GM18907 (cell line): Measurements from ENCODE around the gene SLC25A19.
"Not testable (repeated sequence)": the region's sequence is repeated elsewhere in the genome, so short reads cannot be mapped to it uniquely, and the experiment has no call there.

Source experiments
- ATAC-seq: cut with Tn5 transposase; IDR thresholded peaks from one replicate; pipeline ENCODE4 v1.9.1; 2021; ENCODE audit warnings: mild to moderate bottlenecking, moderate library complexity; ENCODE audit not compliant: unreplicated experiment

SLC25A19 gene

DNA sequence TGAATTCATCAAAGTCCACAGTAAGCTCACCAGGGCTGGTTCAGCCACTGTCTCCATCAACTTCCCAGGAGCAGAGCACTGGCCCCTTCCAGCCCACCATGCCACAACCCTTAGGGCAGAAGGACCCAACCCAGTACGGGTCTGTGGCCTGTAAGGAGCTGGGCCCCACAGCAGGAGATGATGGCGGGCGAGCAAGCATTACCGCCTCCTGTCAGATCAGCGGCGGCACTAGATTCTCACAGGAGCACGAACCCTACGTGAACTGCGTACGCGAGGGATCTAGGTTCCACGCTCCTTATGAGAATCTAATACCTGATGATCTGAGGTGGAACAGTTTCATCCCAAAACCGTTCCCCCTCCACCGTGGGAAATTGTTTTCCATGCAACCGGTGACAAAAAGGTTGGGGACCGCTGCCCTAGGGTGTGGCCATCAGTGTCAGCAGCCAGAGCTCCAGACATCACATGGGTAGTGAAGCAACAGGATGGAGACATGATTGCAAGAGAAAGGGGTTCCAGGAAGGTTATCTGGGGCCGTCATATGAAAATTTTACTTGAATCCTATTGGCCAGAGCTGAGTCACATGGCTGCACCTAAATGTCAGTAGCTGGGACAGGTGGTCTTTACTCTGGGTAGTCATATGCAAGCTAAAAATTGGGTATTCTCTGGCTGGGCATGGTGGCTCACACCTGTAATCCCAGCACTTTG is 12.4 kb upstream of the SLC25A19 start:
- ATAC-seq, result no peak

DNA sequence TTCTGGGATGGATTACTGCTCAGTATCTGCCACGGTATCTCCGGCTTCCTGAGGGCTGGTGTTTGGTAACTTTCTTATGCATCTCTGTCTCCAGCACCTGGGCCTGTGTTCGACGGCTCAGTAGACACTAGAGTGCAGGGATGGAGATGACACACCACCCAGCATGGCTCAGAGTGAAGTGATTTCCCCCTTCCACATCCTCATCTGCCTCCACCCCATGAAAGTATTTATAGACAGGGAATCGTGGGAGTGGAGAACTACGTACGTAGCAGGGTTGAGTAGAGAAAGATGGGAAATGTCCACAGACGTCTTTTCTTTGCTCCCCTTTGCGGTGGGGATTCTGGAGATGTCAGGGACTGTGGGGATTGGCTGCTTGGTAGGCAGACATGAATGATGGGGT is 11.8 kb upstream of the SLC25A19 start:
- ATAC-seq, result no peak

DNA sequence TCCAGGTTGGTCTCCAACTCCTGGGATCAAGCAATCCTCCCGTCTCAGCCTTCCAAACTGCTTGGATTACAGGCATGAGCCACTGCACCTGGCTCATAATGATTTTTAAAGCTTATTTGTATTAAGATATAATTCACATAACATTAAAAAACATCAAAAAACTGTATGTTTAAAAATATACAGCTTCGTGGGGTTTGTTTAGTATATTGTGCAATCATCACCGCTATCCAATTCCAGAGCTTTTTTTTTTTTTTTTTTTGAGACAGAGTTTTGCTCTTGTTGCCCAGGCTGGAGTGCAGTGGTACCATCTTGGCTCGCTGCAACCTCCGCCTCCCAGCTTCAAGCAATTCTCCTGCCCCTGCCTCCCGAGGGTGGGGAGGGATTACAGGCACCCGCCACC is 11.0 kb upstream of the SLC25A19 start:
- ATAC-seq, result no peak

DNA sequence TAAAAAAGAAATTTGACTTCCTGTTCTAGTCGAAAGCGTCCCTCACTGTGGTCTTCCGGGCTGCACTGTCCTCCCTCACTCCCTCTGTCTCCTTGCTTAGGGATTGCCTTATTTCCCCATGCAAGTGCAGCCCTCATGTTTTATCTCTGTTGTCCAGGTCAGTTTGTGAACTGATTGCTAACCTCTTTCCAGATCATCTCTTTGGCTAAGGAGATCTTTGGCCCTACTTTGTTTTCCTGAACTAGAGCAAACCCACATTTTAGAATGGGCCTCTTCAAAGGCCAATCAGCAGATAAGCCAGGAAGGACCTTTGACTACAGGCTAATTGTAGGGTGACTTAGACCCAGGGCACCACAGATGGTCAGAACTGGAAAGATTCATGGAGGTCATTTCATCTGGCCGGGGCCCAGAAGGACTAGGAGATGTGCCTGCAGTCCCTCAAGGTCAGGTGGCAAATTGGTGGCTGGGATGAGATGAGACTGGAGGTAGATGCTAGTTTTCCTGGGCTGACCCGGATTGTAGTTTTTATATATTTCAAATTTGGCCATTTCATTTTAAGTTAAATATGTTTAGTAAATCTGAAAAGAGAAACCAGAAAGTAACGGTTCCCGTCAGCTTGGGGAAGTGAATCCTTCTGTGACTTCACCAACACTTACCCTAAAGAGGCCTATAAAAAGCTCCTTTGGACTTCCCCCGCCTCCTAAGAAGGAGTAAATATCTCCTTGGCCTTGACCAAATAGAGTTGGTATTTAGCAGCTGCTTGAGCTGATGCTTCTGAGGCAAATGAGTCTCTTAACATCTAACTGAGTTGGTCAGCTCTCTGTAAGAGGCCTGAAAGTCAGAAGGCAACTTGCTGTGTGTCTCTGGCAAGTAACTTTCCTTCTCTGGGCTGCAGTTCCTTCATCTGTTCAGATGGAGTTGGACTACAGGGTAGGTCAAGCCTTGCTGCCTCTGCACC is 6.2 kb upstream of the SLC25A19 start:
- peak; percentile 64 for ATAC-seq

DNA sequence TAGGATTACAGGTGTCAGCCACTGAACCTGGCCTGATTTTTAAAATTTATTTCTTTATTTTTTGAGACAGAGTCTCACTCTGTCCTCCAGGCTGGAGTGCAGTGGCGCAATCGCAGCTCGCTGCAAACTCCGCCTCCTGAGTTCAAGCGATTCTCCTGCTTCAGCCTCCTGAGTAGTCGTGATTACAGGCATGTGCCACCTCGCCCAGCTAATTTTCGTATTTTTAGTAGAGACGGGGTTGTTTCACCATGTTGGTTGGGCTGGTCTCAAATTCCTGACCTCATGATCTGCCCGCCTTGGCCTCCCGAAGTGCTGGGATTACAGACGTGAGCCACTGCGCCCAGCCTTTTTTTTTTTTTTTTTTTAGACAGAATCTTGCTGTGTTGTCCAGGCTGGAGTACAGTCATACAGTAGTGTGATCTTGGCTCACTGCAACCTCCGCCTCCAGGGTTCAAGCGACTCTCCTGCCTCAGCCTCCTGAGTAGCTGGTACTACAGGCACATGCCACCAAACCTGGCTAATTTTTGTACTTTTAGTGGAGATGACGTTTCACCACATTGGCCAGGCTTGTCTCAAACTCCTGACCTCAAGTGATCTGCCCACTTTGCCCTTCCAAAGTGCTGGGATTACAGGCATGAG is 3.7 kb upstream of the SLC25A19 start:
- ATAC-seq, result not testable (repeated sequence)

DNA sequence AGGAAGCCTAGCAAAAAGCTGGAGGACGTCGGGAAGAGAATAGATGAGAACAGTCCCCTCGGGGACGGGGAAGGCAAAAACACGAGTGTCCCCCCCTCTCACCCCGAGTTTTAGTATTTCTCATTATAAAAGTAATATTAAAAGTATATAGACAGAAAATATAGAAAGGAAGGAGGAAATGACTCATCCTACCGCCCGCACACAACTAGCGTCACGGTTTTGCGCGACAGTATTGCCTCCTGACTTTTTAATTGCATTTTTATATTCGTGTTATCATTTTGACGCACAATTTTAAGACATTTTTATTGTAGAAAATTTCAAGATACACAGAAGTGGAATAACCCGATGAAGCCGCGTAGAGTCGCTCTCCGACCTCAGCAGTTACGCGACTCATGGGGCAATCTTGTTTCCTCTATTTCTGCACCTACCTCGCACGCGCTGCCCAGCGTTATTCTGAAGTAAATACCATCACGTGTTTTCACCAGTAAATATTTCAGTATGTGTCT is 652 bp upstream of the SLC25A19 start:
- peak; percentile 44 for ATAC-seq

DNA sequence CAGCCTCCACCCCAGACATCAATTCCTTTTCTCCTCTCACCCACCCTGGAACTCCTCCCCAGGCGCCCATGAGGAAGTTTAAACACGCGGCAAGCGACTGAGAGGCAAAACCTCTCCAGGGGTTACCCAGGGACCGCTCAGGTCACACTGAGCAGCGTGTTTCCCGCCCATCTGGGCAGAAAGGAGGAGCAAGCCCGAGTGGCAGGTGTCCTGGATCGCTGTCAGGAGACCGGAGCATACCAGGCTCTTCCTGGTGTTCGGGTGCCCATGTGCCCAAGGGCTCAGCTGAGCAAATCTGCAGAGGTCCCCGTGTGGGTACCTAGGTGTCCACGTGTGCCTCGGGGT is 491 bp downstream of the SLC25A19 start:
- ATAC-seq, result peak; percentile 20

DNA sequence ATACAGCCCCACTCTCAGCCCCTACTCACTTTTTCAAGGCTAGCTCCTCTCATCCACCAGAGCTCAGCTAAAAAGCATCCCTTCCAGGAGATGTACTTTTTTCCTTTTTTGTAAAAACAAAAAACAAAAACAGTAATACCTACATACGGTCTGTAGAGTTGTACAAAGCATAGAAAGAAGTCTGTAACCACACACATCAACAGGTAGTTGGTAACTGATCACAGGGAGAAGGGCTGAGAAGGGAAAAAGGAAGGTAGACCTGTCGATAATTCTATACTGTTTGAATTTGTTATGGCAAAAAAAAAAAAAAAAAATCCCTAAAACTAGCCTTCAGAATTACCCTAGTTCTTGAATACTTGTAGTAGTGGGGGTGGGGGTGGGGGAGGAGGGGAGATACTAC is 874 bp downstream of the SLC25A19 start:
- no peak for ATAC-seq

DNA sequence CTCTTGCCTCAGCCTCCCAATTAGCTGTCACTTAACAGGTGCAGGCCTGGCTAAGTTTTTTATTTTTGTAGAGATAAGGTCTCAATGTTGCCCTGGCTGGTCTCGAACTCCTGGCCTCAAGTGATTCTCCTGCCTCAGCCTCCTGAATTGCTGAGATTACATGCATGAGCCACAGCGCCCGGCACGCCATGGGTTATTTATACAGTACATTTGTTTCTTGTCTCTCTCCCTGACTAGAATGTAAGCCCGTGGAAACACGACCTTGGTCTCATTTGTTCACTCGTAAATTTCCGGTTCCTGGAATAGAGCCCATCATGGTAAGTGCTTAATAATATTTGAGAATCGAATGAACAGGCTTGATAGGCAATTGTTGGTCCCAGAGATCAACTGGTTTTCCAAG is 2.0 kb downstream of the SLC25A19 start:
- ATAC-seq, result no peak

DNA sequence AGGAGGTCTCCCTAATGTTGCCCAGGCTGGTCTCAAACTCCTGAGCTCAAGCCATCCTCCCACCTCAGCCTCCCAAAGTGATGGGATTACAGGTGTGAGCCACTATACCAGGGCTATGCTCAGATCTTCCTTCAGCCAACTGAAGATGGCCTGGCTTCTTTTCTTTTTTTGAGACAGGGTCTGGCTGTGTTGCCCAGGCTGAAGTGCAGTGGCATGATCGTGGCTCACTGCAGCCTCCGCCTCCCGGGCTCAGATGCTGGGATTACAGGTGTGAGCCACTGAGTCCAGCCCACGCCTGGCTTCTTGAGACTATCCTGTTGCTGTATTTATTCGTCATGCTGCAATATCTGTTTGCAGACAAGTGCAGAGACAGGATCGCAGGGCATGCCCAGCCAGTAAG is 4.1 kb downstream of the SLC25A19 start:
- ATAC-seq, result no peak

DNA sequence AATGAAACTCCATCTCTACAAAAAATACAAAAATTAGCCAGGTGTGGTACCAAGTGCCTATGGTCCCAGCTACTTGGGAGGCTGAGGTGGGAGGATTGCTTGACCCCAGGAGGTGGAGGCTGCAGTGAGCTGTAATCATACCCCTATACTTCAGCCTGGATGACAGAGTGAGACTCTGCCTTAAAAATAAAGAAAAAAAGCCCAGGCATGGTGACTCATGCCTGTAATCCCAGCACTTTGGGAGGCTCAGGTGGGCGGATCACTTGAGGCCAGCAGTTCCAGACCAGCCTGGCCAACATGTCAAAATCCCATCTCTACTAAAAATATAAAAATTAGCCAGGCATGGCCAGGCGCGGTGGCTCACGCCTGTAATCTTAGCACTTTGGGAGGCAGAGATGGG is 9.0 kb downstream of the SLC25A19 start:
- not testable (repeated sequence) for ATAC-seq

DNA sequence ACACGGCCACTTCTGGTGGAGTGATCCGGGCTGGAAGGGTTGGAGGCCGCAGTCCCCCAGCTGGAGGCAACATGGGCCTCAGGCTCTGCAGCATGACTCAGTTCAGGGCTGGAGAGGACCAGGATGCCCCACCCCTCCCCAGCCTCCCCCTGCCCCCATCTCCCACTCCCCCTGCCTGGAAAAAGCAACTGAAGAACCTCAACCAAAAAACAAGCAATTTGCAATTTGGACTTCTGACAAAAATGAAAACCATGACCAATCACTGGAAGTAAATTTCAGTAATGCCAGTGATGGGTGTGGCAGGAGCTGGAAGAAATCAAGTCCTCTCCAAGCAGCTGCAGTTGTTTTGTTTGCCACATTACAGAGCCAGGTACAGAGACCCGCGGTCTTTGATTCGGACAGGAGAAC is 11.6 kb downstream of the SLC25A19 start:
- no peak for ATAC-seq

DNA sequence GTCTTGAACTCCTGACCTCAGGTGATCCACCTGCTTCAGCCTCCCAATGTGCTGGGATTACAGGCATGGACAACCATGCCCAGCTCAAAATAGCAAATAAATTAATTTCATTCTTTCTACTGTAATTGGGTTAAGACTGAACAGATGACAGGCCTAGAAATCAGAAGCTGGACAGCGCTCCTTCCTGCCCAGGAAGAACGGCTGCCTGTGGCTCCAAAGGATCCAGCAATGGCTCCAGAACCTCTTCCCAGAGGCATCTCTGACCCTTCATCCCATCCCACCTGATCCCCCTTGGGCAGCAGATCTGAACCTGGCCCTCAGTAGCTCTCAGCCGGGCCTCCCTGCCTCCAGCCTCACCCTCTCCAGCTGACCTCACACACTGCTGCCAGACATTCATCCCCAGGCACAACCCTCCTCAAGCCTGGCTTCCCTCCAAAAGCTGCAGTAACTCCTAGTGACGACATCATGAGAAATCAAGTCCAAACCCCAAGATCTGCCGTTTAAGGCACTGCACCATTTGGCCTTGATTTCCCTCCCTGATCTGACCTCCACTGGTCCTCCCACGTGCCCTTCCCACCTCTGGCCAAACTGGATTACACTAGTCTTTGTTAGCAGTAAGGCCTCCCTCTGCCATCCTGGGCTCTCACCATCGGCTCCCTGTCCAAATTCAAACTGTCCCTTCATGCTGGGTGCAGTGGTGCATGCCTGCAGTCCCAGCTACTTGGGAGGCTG is 15.1 kb downstream of the SLC25A19 start:
- ATAC-seq, result no peak

DNA sequence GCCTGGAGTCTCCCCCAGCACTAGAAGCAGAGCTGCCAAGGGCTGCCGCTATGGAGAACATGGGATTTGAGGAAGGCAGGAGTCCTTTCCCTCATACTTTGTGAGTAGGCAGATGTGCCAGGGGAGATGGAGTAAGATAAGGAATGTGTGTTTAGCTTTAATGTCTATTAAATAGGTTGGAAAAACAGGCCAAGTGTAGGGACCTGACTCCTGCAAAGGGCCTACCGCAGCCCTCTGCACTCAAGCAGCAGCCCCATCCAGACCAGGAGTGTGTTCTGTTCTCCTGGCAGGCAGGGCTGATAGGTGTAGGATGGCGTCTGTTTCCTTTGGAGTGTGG is 16.4 kb downstream of the SLC25A19 start:
- ATAC-seq, result no peak

DNA sequence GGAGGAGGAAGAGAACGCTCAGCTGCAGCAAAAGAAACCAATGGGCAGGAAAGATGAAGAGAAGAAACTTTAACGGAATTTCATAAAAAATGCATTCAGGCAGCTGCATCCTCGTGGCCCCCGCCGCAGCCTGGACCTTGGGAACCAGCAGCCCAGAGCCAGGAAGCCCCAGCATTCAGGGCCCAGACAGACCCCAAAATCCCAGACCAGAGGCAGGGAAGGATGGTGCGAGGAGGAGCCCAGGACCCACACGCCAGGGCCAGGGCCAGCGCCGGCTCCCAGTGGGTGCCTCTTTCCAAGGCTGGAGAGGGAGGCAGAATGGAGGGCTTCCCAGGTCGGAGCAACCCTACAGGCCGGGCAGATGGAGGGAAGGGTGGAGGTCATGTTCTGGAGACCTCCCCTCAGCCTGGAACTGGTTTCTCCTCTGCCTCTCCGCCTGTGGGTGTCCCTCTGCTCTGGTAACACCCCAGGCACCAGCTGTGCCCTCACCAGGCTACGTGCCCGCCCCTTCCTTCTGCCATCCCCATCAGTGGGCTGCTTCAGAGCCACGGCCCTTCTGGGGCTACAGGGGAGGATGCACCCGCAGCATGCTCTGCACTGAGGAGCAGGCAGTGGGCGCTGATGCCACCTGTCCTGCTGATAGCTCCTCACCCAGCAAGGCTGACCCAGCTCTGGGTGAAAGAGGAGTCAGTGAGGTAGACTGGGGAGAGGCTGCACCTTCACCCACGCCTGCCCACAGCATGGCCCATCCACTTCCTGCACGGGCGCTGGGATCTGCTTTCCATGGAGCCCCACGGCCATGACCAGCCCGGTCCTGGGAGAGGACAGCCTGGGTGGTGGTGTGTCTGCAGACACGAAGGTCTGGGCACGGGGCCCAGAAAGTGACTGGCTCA is 17.0 kb downstream of the SLC25A19 start:
- no peak for ATAC-seq

DNA sequence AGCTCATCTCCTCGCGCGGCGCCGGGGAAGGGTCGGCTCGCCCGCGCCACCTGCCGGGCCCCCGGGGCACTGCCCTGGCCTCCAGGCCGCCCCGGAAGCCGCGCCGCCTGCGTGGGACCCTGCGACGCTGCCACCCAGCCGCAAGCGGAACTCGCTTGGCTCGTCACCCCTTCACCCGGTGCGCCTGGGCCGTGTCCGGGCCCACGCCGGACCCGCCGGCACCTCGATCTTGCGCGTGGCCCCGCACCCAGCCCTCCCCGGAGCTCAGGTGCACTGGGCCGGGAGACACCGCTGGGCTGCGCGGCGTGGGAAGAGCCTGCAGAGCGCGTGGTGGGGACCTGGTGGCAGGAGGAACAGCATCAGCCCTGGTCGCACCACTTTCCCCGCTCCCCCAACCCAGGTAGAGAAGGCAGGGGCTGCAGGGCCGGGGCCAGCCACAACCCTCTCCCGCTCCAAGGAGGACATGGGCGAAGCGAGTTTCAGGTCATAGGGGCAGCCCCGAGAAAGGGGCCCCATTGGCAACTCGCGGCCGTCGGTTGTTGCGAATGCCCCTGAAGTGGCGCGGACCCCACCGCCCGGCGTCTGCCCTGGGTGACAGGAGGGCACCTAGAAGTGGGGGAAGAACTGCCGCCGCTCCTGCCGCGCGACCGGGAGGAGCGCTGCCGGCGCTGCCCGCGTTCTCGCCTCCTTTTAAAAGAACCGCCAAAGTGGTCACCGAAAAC is 17.8 kb downstream of the SLC25A19 start:
- ATAC-seq, result peak; percentile 66

DNA sequence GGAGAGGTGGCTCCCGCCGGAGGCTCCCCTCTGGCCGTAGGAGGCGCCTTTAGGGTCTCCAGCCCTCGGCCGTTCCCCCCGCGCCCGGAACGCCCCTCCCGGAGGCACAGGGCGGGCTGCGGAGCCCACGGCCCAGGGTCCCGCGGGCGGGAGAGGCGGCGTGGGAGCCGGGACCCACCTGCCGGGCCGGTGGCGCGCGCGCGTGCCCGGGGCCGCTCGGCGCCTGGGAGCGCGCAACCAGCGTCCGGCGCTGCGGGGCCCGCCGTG is 18.3 kb downstream of the SLC25A19 start, which contains the start of gene MIF4GD:
MIF4GD (minus strand) TSS at position 266 of the 267 bp plus-strand sequence. CDS start 1,036 bp downstream, outside the sequence.
- ATAC-seq, result no peak

DNA sequence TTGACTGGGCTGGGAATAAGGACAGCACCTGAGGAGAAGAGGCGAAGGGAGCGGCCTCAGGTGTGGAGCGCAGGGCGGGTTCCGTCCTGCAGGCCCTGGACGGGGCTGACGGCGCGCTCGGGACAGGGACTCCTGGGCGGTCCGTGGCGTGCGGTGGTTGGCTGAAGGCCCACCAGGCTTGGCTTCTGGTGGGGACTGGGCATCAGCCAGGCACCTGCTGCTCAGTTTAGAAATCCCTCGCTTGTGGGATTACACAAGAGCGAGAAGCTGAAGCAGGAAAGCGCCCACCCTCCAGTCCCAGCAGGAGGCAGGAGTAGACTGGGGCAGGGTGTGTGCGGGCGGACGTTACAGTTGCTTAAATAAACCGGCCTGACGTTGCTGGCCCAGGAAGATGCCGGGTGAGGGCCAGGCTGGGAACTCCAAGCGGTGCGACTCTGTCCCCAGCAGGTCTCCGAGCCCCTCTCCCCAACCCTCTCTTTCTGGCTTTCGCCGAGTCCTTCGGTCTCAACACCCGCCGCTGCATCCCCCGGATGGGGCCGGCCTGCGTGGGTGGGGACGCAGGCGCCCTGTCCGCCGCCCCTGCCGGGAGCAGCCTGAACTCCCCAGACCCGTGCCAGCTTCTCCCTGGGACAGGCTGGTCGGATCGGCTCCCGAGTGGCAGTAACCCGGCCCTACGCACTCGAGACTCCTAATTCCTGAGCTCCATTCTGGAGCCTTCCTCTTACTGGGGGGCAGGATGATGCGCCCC is 18.8 kb downstream of the SLC25A19 start:
- ATAC-seq, result peak; percentile 36

DNA sequence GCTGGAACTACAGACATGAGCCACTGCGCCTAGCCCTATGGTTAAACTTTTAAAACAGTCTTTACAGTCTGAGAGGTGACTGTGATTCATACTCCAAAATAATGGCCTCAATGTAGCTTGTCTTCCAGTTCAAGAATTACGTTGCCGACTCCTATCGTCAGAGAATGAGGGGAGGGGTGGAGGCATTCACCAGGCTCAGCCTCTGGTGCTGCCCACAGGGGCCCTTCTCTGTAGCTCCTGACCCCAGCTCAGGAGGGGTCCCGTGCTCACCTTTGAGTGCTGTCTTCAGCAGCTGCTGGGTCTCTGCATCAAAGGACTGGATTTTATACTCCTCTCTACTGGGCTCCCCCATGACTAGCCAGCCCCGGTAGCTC is 19.4 kb downstream of the SLC25A19 start:
- ATAC-seq, result no peak
